Keratinocyte (primary cell): ENCODE results near the gene DGKI. TPM values are rescaled to one million over a fixed set of nuclear protein-coding genes. Genes with fewer than 3 reads are reported as not detected.

ENCODE experiments used
- DNase-seq: peaks from one replicate; pipeline ENCODE4 v3.0.0-alpha.2; 2011; ENCODE audit warnings: low read depth, missing footprints, low spot score
- FAIRE-seq: peaks from 2 replicates; lab custom pipeline; 2011; peaks lifted over from hg19 to GRCh38; lab: Jason Lieb, UNC
- H2AFZ ChIP-seq: 2 replicates; pipeline ENCODE4 v1.6.0; 2012; ENCODE audit warnings: low read length, control low read depth, inconsistent platforms; ENCODE audit not compliant: control insufficient read depth
- H3K27ac ChIP-seq: 2 replicates; pipeline ENCODE4 v1.5.1; 2011; ENCODE audit warnings: low read length; ENCODE audit not compliant: control insufficient read depth, insufficient read depth
- H3K27me3 ChIP-seq: 3 replicates; pipeline ENCODE4 v1.6.0; 2011; ENCODE audit warnings: low read length; ENCODE audit not compliant: control insufficient read depth, insufficient read depth; ENCODE audit errors: extremely low read depth
- H3K36me3 ChIP-seq, 2 experiments: 2 replicates in 1 of 2; 3 replicates in 1 of 2; pipeline ENCODE4 v1.5.1; 2011; ENCODE audit warnings: low read length in 2 of 2, mild to moderate bottlenecking in 1 of 2; ENCODE audit not compliant: control insufficient read depth in 2 of 2, insufficient read depth in 2 of 2; ENCODE audit errors: extremely low read depth in 1 of 2
- H3K4me1 ChIP-seq: 3 replicates; pipeline ENCODE4 v1.5.1; 2011; ENCODE audit warnings: low read length; ENCODE audit not compliant: control insufficient read depth, insufficient read depth; ENCODE audit errors: extremely low read depth
- H3K4me2 ChIP-seq: 3 replicates; pipeline ENCODE4 v1.6.0; 2011; ENCODE audit warnings: low read depth, low read length; ENCODE audit not compliant: control insufficient read depth, insufficient read depth; ENCODE audit errors: extremely low read depth
- H3K4me3 ChIP-seq, 3 experiments: fragments of 200-600 bp in 1 of 3; sonication (generic) in 1 of 3; 2 replicates in 2 of 3; 3 replicates in 1 of 3; pipeline ENCODE4 v1.5.1; 2011 to 2016; ENCODE audit warnings: low read length in 3 of 3, mild to moderate bottlenecking in 3 of 3, control low read depth in 2 of 3, inconsistent platforms in 1 of 3, low read depth in 1 of 3, mixed read lengths in 1 of 3, mixed run types in 1 of 3, moderate library complexity in 1 of 3; ENCODE audit not compliant: control insufficient read depth in 2 of 3, insufficient read depth in 2 of 3; ENCODE audit errors: extremely low read depth in 1 of 3
- H3K79me2 ChIP-seq: 2 replicates; pipeline ENCODE4 v1.6.0; 2012; ENCODE audit warnings: low read length; ENCODE audit not compliant: control insufficient read depth, insufficient read depth
- H3K9ac ChIP-seq: 3 replicates; pipeline ENCODE4 v1.6.0; 2011; ENCODE audit warnings: low read length; ENCODE audit not compliant: control insufficient read depth, insufficient read depth; ENCODE audit errors: extremely low read depth
- H3K9me1 ChIP-seq: 3 replicates; pipeline ENCODE4 v1.6.0; 2011; ENCODE audit warnings: low read length; ENCODE audit not compliant: control insufficient read depth, insufficient read depth; ENCODE audit errors: extremely low read depth
- H3K9me3 ChIP-seq: 2 replicates; pipeline ENCODE4 v1.5.1; 2012; ENCODE audit warnings: low read depth, low read length; ENCODE audit not compliant: control insufficient read depth
- H4K20me1 ChIP-seq: 3 replicates; pipeline ENCODE4 v1.6.0; 2011; ENCODE audit warnings: low read length; ENCODE audit not compliant: control insufficient read depth, insufficient read depth; ENCODE audit errors: extremely low read depth
- CTCF ChIP-seq, 3 experiments: IDR thresholded peaks in 1 of 3; conservative IDR thresholded peaks in 1 of 3; optimal IDR thresholded peaks in 1 of 3; 2 replicates in 2 of 3; 3 replicates in 1 of 3; pipeline versions ENCODE3 to v1.5.1; 2011; ENCODE audit warnings: low read length in 3 of 3, mild to moderate bottlenecking in 3 of 3, moderate library complexity in 2 of 3, control low read depth in 1 of 3, inconsistent platforms in 1 of 3; ENCODE audit not compliant: insufficient read depth in 2 of 3; ENCODE audit errors: extremely low read depth in 1 of 3
- EZH2 ChIP-seq: IDR thresholded peaks from one replicate; pipeline ENCODE4 v1.6.1; 2012; ENCODE audit warnings: inconsistent platforms, mild to moderate bottlenecking, low read length, moderate library complexity
- dilution Hi-C: fragments of 300-500 bp; cut with MboI; formaldehyde crosslinking; loops from one replicate; pipeline ENCODE4 v1.7.0; 2020; ENCODE audit warnings: low sequenced_read_pairs; ENCODE audit not compliant: extremely low pct_ligation_motif_present
- polyA plus RNA-seq, 5 experiments: library from polyadenylated mRNA; depleted of rRNA in 3 of 5; stranded (reverse) in 3 of 5; stranded (forward) in 1 of 5; unstranded in 1 of 5; fragments of >200 nt; gene quantifications; 1 replicate in 1 of 5; 2 replicates in 3 of 5; 3 replicates in 1 of 5; pipeline versions ENCODE4 v1.2.1 to v1.2.3, GENCODE V29; 2011 to 2012; ENCODE audit warnings: missing spikeins in 2 of 5, low read depth in 1 of 5, low replicate concordance in 1 of 5

DGKI gene
- polyA plus RNA-seq, 1 donor (not counting 4 experiments of a cell fraction or from before 2014, with no cell fraction given) = 0.14 TPM

DNA sequence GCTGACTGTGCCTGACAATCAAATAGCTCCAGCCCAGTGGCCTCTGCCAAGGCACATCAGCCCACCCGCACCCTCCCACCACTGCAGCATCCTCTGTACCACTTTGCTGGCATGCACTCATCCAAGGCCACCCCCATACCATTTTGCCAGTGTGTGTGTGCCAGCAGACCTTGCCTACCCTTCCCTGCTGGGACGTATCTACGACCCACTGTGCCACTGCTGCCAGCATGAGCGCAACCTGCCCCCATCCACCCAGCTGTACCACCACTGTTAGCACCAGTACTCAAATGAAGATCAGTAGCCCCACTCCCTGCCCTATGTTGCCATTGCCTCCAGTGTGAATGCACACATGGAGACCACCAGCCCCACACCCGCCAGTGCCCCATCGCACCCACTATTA is 353.9 kb downstream of the DGKI start:
- no peak overlapping the region for H3K4me3 ChIP-seq
- no peak overlapping the region for H3K9ac ChIP-seq
- H3K4me2 ChIP-seq = no peak overlapping the region
- TF ChIP-seq EZH2 (no peak), CTCF (optimal IDR thresholded peaks at IDR 0.05 in 1 of 3, IDR thresholded peaks at IDR 0.05 in 1 of 3, conservative IDR thresholded peaks at IDR 0.05 in 1 of 3; ENCODE audit: extremely low read depth in 1 of 3, insufficient read depth in 2 of 3, low read length in 3 of 3) (no peak)
- dilution Hi-C loops = no loop called here
- no peaks in the 10 kb centered on the region for H3K4me1 ChIP-seq
- H3K9me3 ChIP-seq = no peaks in the 10 kb centered on the region
- H4K20me1 ChIP-seq = no peaks in the 10 kb centered on the region
- no peaks in the 10 kb centered on the region for H3K27me3 ChIP-seq
- H3K9me1 ChIP-seq = no peaks in the 10 kb centered on the region
- H3K36me3 ChIP-seq = no peaks in the 10 kb centered on the region
- H3K79me2 ChIP-seq = no peaks in the 10 kb centered on the region
- H3K27ac ChIP-seq = no peak overlapping the region
- H2AFZ ChIP-seq = no peak overlapping the region
- FAIRE-seq (no peak), DNase-seq (no peak)

- Histone ChIP-seq H3K27ac (no peak overlapping the region), H3K9me1 (no peaks in the 10 kb centered on the region), H3K36me3 (no peaks in the 10 kb centered on the region), H3K9me3 (no peaks in the 10 kb centered on the region), H3K79me2 (no peaks in the 10 kb centered on the region), H4K20me1 (no peaks in the 10 kb centered on the region), H3K27me3 (no peaks in the 10 kb centered on the region), H3K4me2 (no peak overlapping the region), H3K9ac (no peak overlapping the region), H3K4me3 (no peak overlapping the region), H3K4me1 (no peaks in the 10 kb centered on the region), H2AFZ (no peak overlapping the region)
- DNase-seq = no peak
- dilution Hi-C loops = no loop called here
- TF ChIP-seq EZH2 (no peak), CTCF (optimal IDR thresholded peaks at IDR 0.05 in 1 of 3, IDR thresholded peaks at IDR 0.05 in 1 of 3, conservative IDR thresholded peaks at IDR 0.05 in 1 of 3; ENCODE audit: extremely low read depth in 1 of 3, insufficient read depth in 2 of 3, low read length in 3 of 3) (no peak)
- FAIRE-seq = no peak
Measured at GRCh38 chr7:137489880-137490279, 356.9 kb downstream of the DGKI start.
